ENCODE results near the gene CEP192. TPM values are rescaled to one million over a fixed set of nuclear protein-coding genes. Genes with fewer than 3 reads are reported as not detected.

CEP192 gene
- total and polyA plus RNA-seq, 2 of the 13 experiments (the other 11 are each of a cell fraction or from before 2014, with no cell fraction given): 15.3 to 24.7 TPM

- TF ChIP-seq ETV6 (CRISPR knock-in tag; conservative IDR thresholded peaks at IDR 0.05) (no peak), MYC (CRISPR knock-in tag; IDR thresholded peaks at IDR 0.05; ENCODE audit: borderline replicate concordance) (no peak), ARHGAP35 (CRISPR knock-in tag; IDR thresholded peaks at IDR 0.05; ENCODE audit: borderline replicate concordance) (no peak), ZNF280B (CRISPR knock-in tag; IDR thresholded peaks at IDR 0.05; ENCODE audit: borderline replicate concordance) (no peak), TRIM22 (IDR thresholded peaks at IDR 0.05) (no peak), CC2D1A (CRISPR knock-in tag; IDR thresholded peaks at IDR 0.05) (no peak), DZIP1 (CRISPR knock-in tag; IDR thresholded peaks at IDR 0.05) (no peak), ZNF547 (CRISPR knock-in tag; IDR thresholded peaks at IDR 0.05) (no peak), ZNF597 (CRISPR knock-in tag; IDR thresholded peaks at IDR 0.05) (no peak), ETV5 (CRISPR knock-in tag; IDR thresholded peaks at IDR 0.05; ENCODE audit: borderline replicate concordance) (no peak), ZNF670 (CRISPR knock-in tag; IDR thresholded peaks at IDR 0.05; ENCODE audit: borderline replicate concordance) (no peak), ZMYM4 (CRISPR knock-in tag; IDR thresholded peaks at IDR 0.05) (no peak)
- H3K79me2 ChIP-seq (ENCODE audit: insufficient read depth, low read length): no peaks in the 10 kb centered on the region
- intact Hi-C loops (cut with micrococcal nuclease; ENCODE audit: unreplicated experiment) (no loop called here), in situ Hi-C loops (cut with HindIII; ENCODE audit: extremely low pct_ligation_motif_present, low pct_unique_long_range_greater_than_20kb) (loop anchor here (25.0 kb wide), 1 partner anchor 623 kb away; no protein-coding TSS in a partner anchor)
- no peaks in the 10 kb centered on the region; the same call in 1 of the 2 replicates for H3K4me1 ChIP-seq (ENCODE audit: insufficient read depth, low read length)
- H4K20me1 ChIP-seq (ENCODE audit: insufficient read depth, low read length): no peaks in the 10 kb centered on the region
- H3K27me3 ChIP-seq (ENCODE audit: control insufficient read depth in 1 of 2, insufficient read depth in 2 of 2, low read length in 2 of 2): no peaks in the 10 kb centered on the region
- DNase-seq (ENCODE audit: low spot score) (no peak), ATAC-seq (no peak), FAIRE-seq (no peak)
- CTCF ChIA-PET (ENCODE audit: low intra/inter-chr PET ratio, low total read pairs): no interaction called here
- H3K9ac ChIP-seq (ENCODE audit: insufficient read depth, low read depth, low read length): no peak overlapping the region
- no peaks in the 10 kb centered on the region for H3K9me3 ChIP-seq (ENCODE audit: low read length)
- no peak overlapping the region for H3K4me2 ChIP-seq (ENCODE audit: low read depth, low read length)
- H2AFZ ChIP-seq (ENCODE audit: low read length): no peak overlapping the region
- no TSS peak for BruUV-seq (replicated peaks)
- H3K4me3 ChIP-seq (replicated peaks in 1 of 3; ENCODE audit: insufficient read depth in 1 of 3, low read depth in 2 of 3, low read length in 3 of 3): no peak overlapping the region
- POLR2A ChIA-PET: no interaction called here
- WGBS (ENCODE audit: low lambda C conversion rate): 90% methylated on average over 2 of the region's 2 CpGs
- no peak overlapping the region for H3K27ac ChIP-seq (ENCODE audit: extremely low read length, insufficient read depth, low read length)
- H3K36me3 ChIP-seq (replicated peaks in 1 of 2; ENCODE audit: control insufficient read depth in 1 of 2, insufficient read depth in 2 of 2, low read length in 2 of 2): peaks cover 15 to 60% of the 10 kb centered on the region in 2 experiments
These were observed 23.1 kb downstream of the CEP192 start for GRCh38 chr18:13014232-13014631.

Measured in HepG2 (cell line).